Cardiac muscle cell (in vitro differentiated cells and primary cell): Measurements from ENCODE around the gene TRPC4. TPM values are rescaled to one million over a fixed set of nuclear protein-coding genes. Genes with fewer than 3 reads are reported as not detected.

Experiments used
- DNase-seq, 2 donors: peaks; one replicate each; pipeline versions ENCODE4 v3.0.0 to v3.0.0-alpha.2; 2010 to 2017; ENCODE audit warnings: low read depth in 1 of 2, low spot score in 1 of 2
- H3K27ac ChIP-seq: fragments of 200-600 bp; sonication (generic); 2 replicates; pipeline ENCODE4 v1.5.1; 2016
- H3K27me3 ChIP-seq: fragments of 200-600 bp; sonication (generic); 2 replicates; pipeline ENCODE4 v1.6.0; 2016; ENCODE audit warnings: control low read depth
- H3K36me3 ChIP-seq: fragments of 200-600 bp; sonication (generic); 2 replicates; pipeline ENCODE4 v1.5.1; 2016; ENCODE audit warnings: control low read depth
- H3K4me1 ChIP-seq: fragments of 200-600 bp; sonication (generic); 2 replicates; pipeline ENCODE4 v1.8.1; 2017; ENCODE audit warnings: low read depth, mild to moderate bottlenecking, mixed run types
- H3K4me3 ChIP-seq: fragments of 200-600 bp; sonication (generic); 2 replicates; pipeline ENCODE4 v1.5.1; 2016; ENCODE audit warnings: mild to moderate bottlenecking
- H3K9me3 ChIP-seq: fragments of 200-600 bp; sonication (generic); 2 replicates; pipeline ENCODE4 v1.5.1; 2017; ENCODE audit warnings: low read depth, mild to moderate bottlenecking, control low read depth
- CTCF ChIP-seq: IDR thresholded peaks from 2 replicates; pipeline ENCODE4 v1.5.1; 2012; ENCODE audit warnings: low read depth, mild to moderate bottlenecking, low read length
- polyA plus RNA-seq: library from polyadenylated mRNA; unstranded; fragments of >200 nt; fragmentation: Nextera tagmentation; extraction: Ambion mirVana; gene quantifications from 2 replicates; pipeline ENCODE4 v1.2.1, GENCODE V29; 2016
- total RNA-seq: library from RNA; depleted of rRNA; stranded (reverse); fragments of >200 nt; gene quantifications from 2 replicates; pipeline ENCODE4 v1.2.3, GENCODE V29; 2016

TRPC4 gene
- total and polyA plus RNA-seq, 2 experiments from 2014 or later: 0.09 to 0.28 TPM

- DNase-seq: no peak
- no peaks in the 10 kb centered on the region for H3K4me1 ChIP-seq
- H3K4me3 ChIP-seq: no peak overlapping the region
- H3K27ac ChIP-seq: no peak overlapping the region
- H3K36me3 ChIP-seq: no peaks in the 10 kb centered on the region
- no peaks in the 10 kb centered on the region for H3K27me3 ChIP-seq
- TF ChIP-seq CTCF: no peak
- H3K9me3 ChIP-seq: no peaks in the 10 kb centered on the region
Observed at GRCh38 chr13:37686501-37686900, 183.1 kb downstream of the TRPC4 start.

- TF ChIP-seq CTCF: no peak
- DNase-seq: no peak
- H3K4me3 ChIP-seq: no peak overlapping the region
- H3K4me1 ChIP-seq: no peaks in the 10 kb centered on the region
- no peaks in the 10 kb centered on the region for H3K9me3 ChIP-seq
- H3K27ac ChIP-seq: no peak overlapping the region
- H3K27me3 ChIP-seq: no peaks in the 10 kb centered on the region
- no peaks in the 10 kb centered on the region for H3K36me3 ChIP-seq
Observed at GRCh38 chr13:37685206-37685605, 184.4 kb downstream of the TRPC4 start.

GRCh38 chr13:37682496-37682895 is 187.1 kb downstream of the TRPC4 start:
- no peaks in the 10 kb centered on the region for H3K4me1 ChIP-seq
- no peaks in the 10 kb centered on the region for H3K9me3 ChIP-seq
- H3K27me3 ChIP-seq: no peaks in the 10 kb centered on the region
- no peak overlapping the region for H3K27ac ChIP-seq
- DNase-seq: no peak
- no peaks in the 10 kb centered on the region for H3K36me3 ChIP-seq
- no peak for TF ChIP-seq CTCF
- H3K4me3 ChIP-seq: no peak overlapping the region

- Histone ChIP-seq H3K27me3 (no peaks in the 10 kb centered on the region), H3K4me1 (no peaks in the 10 kb centered on the region), H3K4me3 (no peak overlapping the region), H3K9me3 (no peaks in the 10 kb centered on the region), H3K36me3 (no peaks in the 10 kb centered on the region), H3K27ac (no peak overlapping the region)
- DNase-seq: peak in 1 of 2 donors; percentile 84
- no peak for TF ChIP-seq CTCF
Observed at GRCh38 chr13:37681281-37682032, 188.1 kb downstream of the TRPC4 start.

- Histone ChIP-seq H3K27me3 (no peaks in the 10 kb centered on the region), H3K9me3 (no peaks in the 10 kb centered on the region), H3K36me3 (no peaks in the 10 kb centered on the region), H3K4me1 (no peaks in the 10 kb centered on the region), H3K4me3 (no peak overlapping the region), H3K27ac (no peak overlapping the region)
- no peak for TF ChIP-seq CTCF
- no peak for DNase-seq
Observed at GRCh38 chr13:37680137-37680536, 189.4 kb downstream of the TRPC4 start.
